WI38 (cell line): ENCODE data around the gene RNF141.

Experiments
- H3K4me3 ChIP-seq: 2 replicates; pipeline ENCODE4 v1.5.1; 2011; ENCODE audit warnings: low read depth, mild to moderate bottlenecking, control low read depth, low read length
- TF ChIP-seq, protein P1 (sequence below): IDR thresholded peaks from 2 replicates; pipeline ENCODE4 v1.5.1; 2012; ENCODE audit warnings: low read depth, mild to moderate bottlenecking, control low read depth, low read length

RNF141 gene

DNA sequence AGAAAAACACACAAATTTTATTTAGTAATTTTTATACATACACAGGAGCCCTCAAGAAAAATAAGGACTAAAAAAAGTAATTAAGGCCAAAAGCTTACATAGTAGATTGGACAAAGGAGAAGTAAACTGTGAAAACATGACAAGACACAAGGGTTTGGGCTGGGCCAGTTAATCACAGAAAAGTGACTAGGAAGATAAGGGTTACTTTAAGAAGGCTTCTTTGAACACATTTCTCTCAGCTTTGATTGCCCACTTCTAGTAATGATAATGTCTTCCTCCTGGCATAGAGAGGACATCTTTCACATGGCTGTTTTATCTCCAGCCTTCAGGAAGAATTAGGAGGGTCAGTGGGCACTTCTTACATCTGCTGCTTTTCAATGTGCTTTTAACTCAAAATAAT, 3.4 kb downstream of the RNF141 start:
- no peak overlapping the region for H3K4me3 ChIP-seq
- TF ChIP-seq, protein P1, sequence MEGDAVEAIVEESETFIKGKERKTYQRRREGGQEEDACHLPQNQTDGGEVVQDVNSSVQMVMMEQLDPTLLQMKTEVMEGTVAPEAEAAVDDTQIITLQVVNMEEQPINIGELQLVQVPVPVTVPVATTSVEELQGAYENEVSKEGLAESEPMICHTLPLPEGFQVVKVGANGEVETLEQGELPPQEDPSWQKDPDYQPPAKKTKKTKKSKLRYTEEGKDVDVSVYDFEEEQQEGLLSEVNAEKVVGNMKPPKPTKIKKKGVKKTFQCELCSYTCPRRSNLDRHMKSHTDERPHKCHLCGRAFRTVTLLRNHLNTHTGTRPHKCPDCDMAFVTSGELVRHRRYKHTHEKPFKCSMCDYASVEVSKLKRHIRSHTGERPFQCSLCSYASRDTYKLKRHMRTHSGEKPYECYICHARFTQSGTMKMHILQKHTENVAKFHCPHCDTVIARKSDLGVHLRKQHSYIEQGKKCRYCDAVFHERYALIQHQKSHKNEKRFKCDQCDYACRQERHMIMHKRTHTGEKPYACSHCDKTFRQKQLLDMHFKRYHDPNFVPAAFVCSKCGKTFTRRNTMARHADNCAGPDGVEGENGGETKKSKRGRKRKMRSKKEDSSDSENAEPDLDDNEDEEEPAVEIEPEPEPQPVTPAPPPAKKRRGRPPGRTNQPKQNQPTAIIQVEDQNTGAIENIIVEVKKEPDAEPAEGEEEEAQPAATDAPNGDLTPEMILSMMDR: no peak

- H3K4me3 ChIP-seq: no peak overlapping the region
- TF ChIP-seq, protein P1: no peak
Measured at GRCh38 chr11:10534316-10534715, 6.7 kb downstream of the RNF141 start.

- TF ChIP-seq, protein P1: no peak
- no peak overlapping the region for H3K4me3 ChIP-seq
Measured at GRCh38 chr11:10533323-10533722, 7.7 kb downstream of the RNF141 start.

GRCh38 chr11:10532526-10532925, 8.5 kb downstream of the RNF141 start:
- TF ChIP-seq, protein P1: no peak

DNA sequence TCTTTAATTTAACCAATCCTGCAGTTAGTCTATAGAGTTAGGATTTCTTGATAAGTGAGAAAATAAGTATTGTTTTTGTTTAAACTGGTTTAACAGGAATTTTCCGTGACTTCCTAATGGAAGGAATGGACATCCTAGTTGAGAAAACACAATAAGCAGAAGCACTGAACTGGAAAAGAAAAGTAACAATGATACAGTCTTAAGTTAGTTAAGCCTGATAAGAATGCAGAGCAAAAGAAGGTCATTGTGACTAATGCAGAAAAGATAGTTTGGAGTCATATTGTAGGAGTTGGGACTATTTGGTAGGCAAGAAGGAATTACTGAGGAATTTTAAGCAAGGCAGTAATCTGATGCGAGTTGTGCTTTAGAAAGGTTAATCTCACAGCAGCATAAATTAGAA, 11.7 kb downstream of the RNF141 start:
- H3K4me3 ChIP-seq: no peak overlapping the region
- TF ChIP-seq, protein P1: no peak

More at GRCh38 chr11:10532526-10532925, 8.5 kb downstream of the RNF141 start:
- H3K4me3 ChIP-seq: no peak overlapping the region

GRCh38 chr11:10528121-10528520, 12.9 kb downstream of the RNF141 start:
- H3K4me3 ChIP-seq: no peak overlapping the region
- TF ChIP-seq, protein P1: no peak

DNA sequence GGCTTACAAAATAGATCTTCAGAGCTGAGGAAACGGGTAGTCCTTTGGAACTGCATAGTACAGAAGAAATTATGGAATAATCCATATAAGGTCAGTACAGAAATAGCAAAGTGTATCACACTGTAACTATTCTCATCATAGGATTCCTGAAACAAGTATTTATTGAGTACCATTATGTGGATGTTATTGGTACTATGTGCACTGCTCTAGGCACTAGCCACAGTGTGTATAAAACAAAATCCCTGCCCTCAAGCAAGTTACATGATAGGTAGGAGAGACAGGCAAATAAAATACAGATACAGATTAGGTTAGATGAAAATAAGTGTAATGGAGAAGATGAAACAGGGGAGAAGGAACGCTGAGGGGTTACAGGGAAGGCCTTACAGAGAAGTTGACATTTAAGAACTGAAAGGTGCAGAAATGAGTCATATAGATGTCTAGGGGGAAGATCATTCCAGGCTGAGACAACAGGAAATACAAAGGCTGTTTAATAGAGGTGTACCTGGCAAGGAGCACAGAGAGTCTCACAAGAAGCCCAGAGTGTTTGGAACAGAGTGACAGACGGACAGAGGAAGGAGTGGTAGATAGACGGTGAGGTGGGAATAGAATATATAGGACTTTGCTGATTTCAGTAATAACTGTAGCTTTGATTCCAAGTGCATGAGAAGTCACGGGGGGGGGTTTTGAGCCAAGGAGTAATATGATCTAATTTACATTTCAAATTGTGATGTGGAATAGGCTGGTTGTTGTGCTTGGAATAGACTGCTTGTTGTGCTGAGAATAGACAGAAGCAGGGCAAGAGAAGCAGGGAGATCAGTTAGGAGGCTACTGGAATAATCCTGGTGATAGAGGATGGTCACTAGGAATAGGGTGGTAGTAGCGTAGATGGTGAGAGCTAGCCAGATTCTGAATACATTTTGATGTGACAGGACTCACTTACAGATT, 13.7 kb downstream of the RNF141 start:
- H3K4me3 ChIP-seq: no peak overlapping the region
- TF ChIP-seq, protein P1: no peak
